HuH-7.5 (cell line): ENCODE results near the gene DEFB131A.
A peak's percentile ranks its signal among the peaks of the same experiment; 100 is the strongest.
"Not testable (repeated sequence)": the region's sequence is repeated elsewhere in the genome, so short reads cannot be mapped to it uniquely, and the experiment has no call there.

ENCODE experiments used
- DNase-seq: peaks from one replicate; pipeline ENCODE4 v3.0.0; 2011; ENCODE audit warnings: low spot score

Gene DEFB131A

GRCh38 chr4:9494256-9495035 lies 50.2 kb downstream of the DEFB131A start:
- DNase-seq: not testable (repeated sequence)

- peak; percentile 20 for DNase-seq
Observed at GRCh38 chr4:9495443-9495842, 51.2 kb downstream of the DEFB131A start.

DNA sequence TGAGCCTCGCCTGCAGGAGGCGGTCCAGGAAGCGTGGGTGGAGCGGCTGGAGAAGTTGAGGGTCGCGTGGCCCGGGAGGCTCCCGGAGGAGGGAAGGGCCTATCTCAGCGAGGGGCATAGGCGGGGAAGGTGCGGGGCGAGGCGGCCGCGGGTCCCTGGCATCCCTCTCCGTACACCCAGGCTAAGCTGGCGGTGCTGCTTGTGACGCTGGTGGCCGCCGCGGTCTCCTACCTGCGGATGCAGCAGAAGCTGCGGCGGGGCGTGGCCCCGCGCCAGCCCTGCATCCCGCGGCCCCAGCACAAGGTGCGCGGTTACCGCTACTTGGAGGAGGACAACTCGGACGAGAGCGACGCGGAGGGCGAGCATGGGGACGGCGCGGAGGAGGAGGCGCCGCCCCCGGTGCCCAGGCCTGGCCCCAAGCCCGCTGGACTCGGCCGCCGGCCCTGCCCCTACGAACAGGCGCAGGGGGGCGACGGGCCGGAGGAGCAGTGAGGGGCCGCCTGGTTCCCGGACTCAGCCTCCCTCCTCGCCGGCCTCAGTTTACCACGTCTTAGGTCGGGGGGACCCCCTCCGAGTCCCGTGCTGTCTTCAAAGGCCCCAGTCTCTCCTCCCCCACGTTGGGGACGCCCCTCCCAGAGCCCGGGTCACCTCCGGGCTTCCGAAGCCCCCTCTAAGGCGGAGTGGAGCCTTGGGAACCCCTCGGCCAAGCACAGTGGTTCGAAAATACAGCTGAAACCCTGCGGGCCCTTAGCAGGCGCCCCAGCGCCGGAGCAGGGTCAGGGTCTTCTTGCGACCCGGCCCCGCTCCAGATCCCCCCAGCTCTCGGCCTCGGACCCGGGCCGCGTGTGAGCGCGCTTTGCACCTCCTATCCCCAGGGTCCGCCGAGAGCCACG lies 53.6 kb downstream of the DEFB131A start:
- DNase-seq: not testable (repeated sequence)

DNA sequence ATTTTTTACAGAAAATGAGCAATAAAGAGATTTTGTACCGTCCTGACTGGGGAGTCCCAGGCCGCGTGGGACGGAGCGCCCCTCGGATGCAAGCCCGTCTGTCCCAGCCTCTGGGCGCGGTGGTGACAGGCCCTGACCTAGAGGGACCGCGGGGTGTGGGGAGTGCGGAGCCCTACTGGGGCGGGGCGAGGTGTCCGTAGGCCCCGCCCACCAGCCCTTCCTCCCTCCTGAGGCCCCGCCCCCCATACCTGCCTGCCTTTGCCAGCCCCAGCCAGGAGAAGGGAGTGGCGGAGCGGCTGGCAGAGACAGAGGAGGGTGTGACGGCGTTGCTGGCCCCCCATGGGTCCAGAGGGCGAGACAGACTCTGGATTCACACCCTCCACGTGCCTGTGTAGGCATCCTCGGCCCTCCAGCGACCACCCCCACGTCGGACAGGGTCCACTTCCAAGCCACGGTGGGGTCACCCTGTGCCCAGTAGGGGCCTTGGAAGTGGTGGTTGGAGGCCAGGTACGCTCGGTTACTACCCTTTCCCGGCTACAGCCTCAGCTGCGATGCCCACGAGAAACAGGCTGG lies 54.3 kb downstream of the DEFB131A start:
- not testable (repeated sequence) for DNase-seq

GRCh38 chr4:9499974-9500487 lies 55.8 kb downstream of the DEFB131A start:
- not testable (repeated sequence) for DNase-seq
